GM18505 (cell line): ENCODE data around the gene CTSZ.
"Not testable (repeated sequence)": the region's sequence is repeated elsewhere in the genome, so short reads cannot be mapped to it uniquely, and the experiment has no call there.

Experiments used
- ATAC-seq: cut with Tn5 transposase; IDR thresholded peaks from one replicate; pipeline ENCODE4 v1.9.1; 2021; ENCODE audit not compliant: unreplicated experiment
- POLR2A ChIP-seq: IDR thresholded peaks from 4 replicates; pipeline ENCODE4 v1.6.1; 2011; ENCODE audit warnings: borderline replicate concordance; ENCODE audit not compliant: insufficient read depth, insufficient read length; ENCODE audit errors: extremely low read depth

CTSZ gene

GRCh38 chr20:59006864-59007664, at the start of gene CTSZ:
Gene CTSZ, minus strand, starts transcription at chr20:59007254. Its CDS starts 126 bp downstream, at chr20:59007128.
- peak; percentile 89 for TF ChIP-seq POLR2A
- peak; percentile 28 for ATAC-seq

- ATAC-seq, result no peak
- TF ChIP-seq POLR2A, result no peak
Observed at GRCh38 chr20:59055302-59055701, 48.2 kb upstream of the CTSZ start.

GRCh38 chr20:59051666-59052185, 44.7 kb upstream of the CTSZ start:
- no peak for ATAC-seq

GRCh38 chr20:59050437-59050836, 43.4 kb upstream of the CTSZ start:
- no peak for ATAC-seq
- TF ChIP-seq POLR2A, result no peak

More at GRCh38 chr20:59051666-59052185, 44.7 kb upstream of the CTSZ start:
- no peak for TF ChIP-seq POLR2A

- TF ChIP-seq POLR2A, result no peak
- ATAC-seq, result no peak
Observed at GRCh38 chr20:59048681-59049030, 41.6 kb upstream of the CTSZ start.

DNA sequence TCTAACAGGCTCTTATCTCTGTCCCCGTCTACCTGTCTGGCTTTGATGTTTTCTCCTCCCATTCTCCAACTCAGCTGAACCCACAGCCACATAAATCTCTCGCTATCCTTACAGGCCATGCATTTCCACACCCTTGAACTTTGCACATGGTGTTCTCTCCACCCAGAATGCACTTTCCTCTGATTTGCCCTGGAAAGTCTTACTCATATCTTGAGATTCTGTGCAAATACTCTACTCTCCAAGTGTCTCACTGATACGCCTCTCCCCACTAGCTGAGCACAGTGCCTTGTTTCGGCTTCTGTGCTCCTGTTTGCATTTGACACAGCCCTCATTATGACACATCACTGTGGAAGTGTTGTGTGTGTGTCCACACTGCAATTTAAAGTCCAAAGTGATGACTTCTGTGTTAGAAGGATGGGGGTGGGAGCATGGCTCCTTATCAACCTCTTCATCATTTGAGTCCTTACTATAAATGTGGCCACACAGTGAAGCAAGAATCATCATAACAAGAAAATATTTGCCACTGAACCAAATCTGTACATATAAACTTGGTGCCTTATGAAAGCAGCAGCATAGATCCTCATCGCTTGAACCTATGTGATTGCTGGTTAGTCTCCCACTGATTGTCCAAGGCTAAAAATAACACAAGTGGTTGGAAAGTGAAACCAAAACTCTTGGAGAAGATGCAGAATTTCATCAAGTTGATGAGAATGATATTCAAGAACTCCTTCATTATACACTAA, 41.1 kb upstream of the CTSZ start:
- no peak for ATAC-seq
- no peak for TF ChIP-seq POLR2A

DNA sequence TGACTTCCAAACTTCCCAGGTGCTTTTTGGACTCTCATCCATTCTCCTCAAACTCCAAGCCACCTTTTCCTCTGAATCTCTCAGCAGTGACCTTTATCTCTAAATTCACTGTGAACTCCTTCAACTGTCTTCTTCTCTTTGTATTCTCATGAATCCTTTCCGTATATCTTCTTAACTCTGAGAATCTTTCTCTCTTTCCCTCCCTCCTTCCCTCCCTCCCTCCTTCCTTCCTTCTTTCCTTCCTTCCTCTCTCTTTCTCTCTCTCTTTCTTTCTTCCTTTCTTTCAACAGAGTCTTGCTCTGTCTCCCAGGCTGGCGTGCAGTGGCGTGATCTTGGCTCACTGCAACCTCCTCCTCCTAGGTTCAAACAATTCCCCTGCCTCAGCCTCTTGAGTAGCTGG, 39.8 kb upstream of the CTSZ start:
- no peak for ATAC-seq

GRCh38 chr20:59044796-59045195, 37.7 kb upstream of the CTSZ start:
- no peak for TF ChIP-seq POLR2A
- ATAC-seq, result no peak

More for the DNA sequence above, 39.8 kb upstream of the CTSZ start:
- TF ChIP-seq POLR2A, result no peak

DNA sequence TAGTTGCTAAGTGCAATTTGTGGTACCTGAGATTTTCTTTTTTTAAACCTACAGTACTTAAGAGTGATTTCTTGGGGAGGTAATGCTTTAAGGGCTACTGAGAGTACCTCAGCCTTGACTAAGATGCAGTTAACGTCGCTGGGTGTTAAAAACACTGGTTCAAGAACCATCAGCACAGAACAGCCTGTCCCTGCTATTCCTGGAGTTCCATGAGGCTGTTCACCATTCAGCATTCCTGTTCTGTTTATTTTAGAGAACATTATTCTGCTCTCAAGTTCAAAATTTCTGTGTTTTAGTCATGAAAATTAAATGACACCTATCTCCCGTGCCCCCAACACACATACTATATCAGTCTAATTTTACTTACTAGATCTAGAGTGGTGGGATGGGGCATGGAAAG, 37.2 kb upstream of the CTSZ start:
- ATAC-seq, result no peak
- no peak for TF ChIP-seq POLR2A

GRCh38 chr20:59043698-59044097, 36.6 kb upstream of the CTSZ start:
- no peak for ATAC-seq
- TF ChIP-seq POLR2A, result no peak

- TF ChIP-seq POLR2A, result peak; percentile 85
Observed at GRCh38 chr20:59042796-59043631, 36.0 kb upstream of the CTSZ start.

DNA sequence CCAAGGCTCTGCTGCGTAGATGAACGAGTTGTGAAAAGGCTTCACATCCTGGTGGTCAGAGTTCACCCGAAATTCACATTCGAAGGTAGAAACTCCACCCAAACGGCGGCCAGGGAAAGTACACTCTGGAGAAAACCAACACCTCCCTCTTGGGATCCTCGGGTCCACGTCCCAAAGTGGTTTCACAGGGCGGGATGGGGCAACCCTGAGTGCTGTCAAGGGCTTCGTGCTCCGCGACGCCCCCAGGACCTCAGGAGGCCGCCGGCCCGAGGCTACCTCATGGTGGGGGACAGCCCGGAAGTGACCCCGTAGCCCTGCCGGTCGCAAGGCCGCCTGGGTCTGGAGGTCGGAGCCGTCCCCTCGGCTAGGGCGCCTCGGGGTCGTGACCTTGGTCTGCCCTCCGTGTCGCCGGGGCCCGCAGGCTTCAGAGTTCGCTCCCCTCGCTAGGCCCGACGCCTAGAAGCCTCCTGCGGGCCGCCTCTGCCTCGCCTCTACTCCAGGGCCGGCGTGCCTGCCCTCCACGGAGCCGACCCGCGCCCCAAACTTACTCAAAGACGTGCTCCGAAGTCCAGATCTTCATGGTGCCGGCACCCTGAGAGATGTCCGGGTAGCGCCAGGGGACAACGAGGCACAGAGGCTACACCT, 35.2 kb upstream of the CTSZ start, which contains the start of gene PRELID3B:
Gene PRELID3B (minus strand): TSS at position 636 of the 645 bp plus-strand sequence. CDS start 56 bp downstream, at position 580.
- TF ChIP-seq POLR2A, result peak; percentile 71
- ATAC-seq, result peak; percentile 26

More at GRCh38 chr20:59042796-59043631, 36.0 kb upstream of the CTSZ start:
- peak; percentile 90 for ATAC-seq

- not testable (repeated sequence) for ATAC-seq
Observed at GRCh38 chr20:59041487-59041886, 34.4 kb upstream of the CTSZ start.
